ENCODE results near the gene IP6K3.

IP6K3 gene

GRCh38 chr6:33746036-33746600 is 587 bp downstream of the IP6K3 start:
- peak overlapping the region; percentile 97 for H2BK12ac ChIP-seq (ENCODE audit: low read length)
- no peak overlapping the region for H3K4me2 ChIP-seq (ENCODE audit: insufficient read depth, low read length, poor library complexity, severe bottlenecking)
- peak overlapping the region; percentile 66 for H3K27ac ChIP-seq (replicated peaks; ENCODE audit: low read length)
- H3K79me1 ChIP-seq (ENCODE audit: low read depth, low read length), result no peaks in the 10 kb centered on the region
- H3K4me1 ChIP-seq (ENCODE audit: control insufficient read depth in 2 of 2, insufficient read depth in 1 of 2, low read depth in 1 of 2, low read length in 2 of 2), result peaks cover 46 to 53% of the 10 kb centered on the region in 2 donors
- H2BK120ac ChIP-seq (ENCODE audit: low read depth, low read length), result peak overlapping the region; percentile 88
- peak overlapping the region; percentile 70 for H2BK5ac ChIP-seq (ENCODE audit: low read length)
- no peaks in the 10 kb centered on the region for H3K36me3 ChIP-seq (replicated peaks in 1 of 2; ENCODE audit: control insufficient read depth in 2 of 2, insufficient read depth in 2 of 2, low read length in 2 of 2)
- H2AK5ac ChIP-seq (ENCODE audit: low read depth, low read length), result peak overlapping the region; percentile 96
- peak overlapping the region; percentile 94 for H3K4ac ChIP-seq (ENCODE audit: low read length)
- DNase-seq (ENCODE audit: low spot score), result no peak
- no peak overlapping the region for H4K8ac ChIP-seq (ENCODE audit: low read depth, low read length)
- H3K27me3 ChIP-seq (ENCODE audit: control insufficient read depth in 3 of 3, insufficient read depth in 3 of 3, low read depth in 1 of 3, low read length in 3 of 3), result peaks cover 0 to 4% (median 2%) of the 10 kb centered on the region in 3 experiments
- peak overlapping the region; percentile 58 for H3K23ac ChIP-seq (ENCODE audit: low read depth, low read length, poor library complexity)
- peak overlapping the region; percentile 97 for H2BK15ac ChIP-seq (ENCODE audit: low read length)
- WGBS, 2 donors (ENCODE audit: extremely low coverage in 2 of 2, insufficient read length in 2 of 2, insufficient replicate concordance in 1 of 2), result no CpG with 5 or more reads among the region's 14 CpGs
- no peak overlapping the region for H4K91ac ChIP-seq (ENCODE audit: low read depth, low read length, poor library complexity)
- peak overlapping the region; percentile 85 for H2AFZ ChIP-seq (ENCODE audit: low read length)
- H3K18ac ChIP-seq (ENCODE audit: low read length), result peak overlapping the region; percentile 82
- no peaks in the 10 kb centered on the region for H3K9me3 ChIP-seq (replicated peaks in 1 of 2; ENCODE audit: control insufficient read depth in 2 of 2, insufficient read depth in 1 of 2, low read depth in 1 of 2, low read length in 2 of 2)
- H3K4me3 ChIP-seq (ENCODE audit: low read length in 2 of 2), result peak overlapping the region in 1 of 2 donors; percentile 33
- H3K14ac ChIP-seq (ENCODE audit: low read length), result peak overlapping the region; percentile 67
- peak overlapping the region; percentile 47 for H3K9ac ChIP-seq (ENCODE audit: low read depth, low read length, poor library complexity)

- Histone ChIP-seq H4K8ac (ENCODE audit: low read depth, low read length) (no peak overlapping the region), H3K9ac (ENCODE audit: low read depth, low read length, poor library complexity) (no peak overlapping the region), H3K4me3 (ENCODE audit: low read length in 2 of 2) (peak overlapping the region in 1 of 2 donors; percentile 12), H3K79me1 (ENCODE audit: low read depth, low read length) (no peaks in the 10 kb centered on the region), H3K4me2 (ENCODE audit: insufficient read depth, low read length, poor library complexity, severe bottlenecking) (no peak overlapping the region), H3K18ac (ENCODE audit: low read length) (no peak overlapping the region), H2BK120ac (ENCODE audit: low read depth, low read length) (no peak overlapping the region), H3K4me1 (ENCODE audit: control insufficient read depth in 2 of 2, insufficient read depth in 1 of 2, low read depth in 1 of 2, low read length in 2 of 2) (peaks cover 44 to 52% of the 10 kb centered on the region in 2 donors), H4K91ac (ENCODE audit: low read depth, low read length, poor library complexity) (no peak overlapping the region), H2AK5ac (ENCODE audit: low read depth, low read length) (no peak overlapping the region), H3K4ac (ENCODE audit: low read length) (no peak overlapping the region), H2BK5ac (ENCODE audit: low read length) (peak overlapping the region; percentile 96), H2BK12ac (ENCODE audit: low read length) (peak overlapping the region; percentile 63), H3K9me3 (replicated peaks in 1 of 2; ENCODE audit: control insufficient read depth in 2 of 2, insufficient read depth in 1 of 2, low read depth in 1 of 2, low read length in 2 of 2) (no peaks in the 10 kb centered on the region), H3K23ac (ENCODE audit: low read depth, low read length, poor library complexity) (no peak overlapping the region), H3K14ac (ENCODE audit: low read length) (peak overlapping the region; percentile 31), H2AFZ (ENCODE audit: low read length) (peak overlapping the region; percentile 85), H3K27ac (replicated peaks; ENCODE audit: low read length) (peak overlapping the region; percentile 68), H3K36me3 (replicated peaks in 1 of 2; ENCODE audit: control insufficient read depth in 2 of 2, insufficient read depth in 2 of 2, low read length in 2 of 2) (no peaks in the 10 kb centered on the region), H2BK15ac (ENCODE audit: low read length) (no peak overlapping the region), H3K27me3 (ENCODE audit: control insufficient read depth in 3 of 3, insufficient read depth in 3 of 3, low read depth in 1 of 3, low read length in 3 of 3) (peaks cover 0 to 4% (median 2%) of the 10 kb centered on the region in 3 experiments)
- no CpG with 5 or more reads among the region's 7 CpGs for WGBS, 2 donors (ENCODE audit: extremely low coverage in 2 of 2, insufficient read length in 2 of 2, insufficient replicate concordance in 1 of 2)
- DNase-seq (ENCODE audit: low spot score), result no peak
Measured at GRCh38 chr6:33745548-33745947, 1.2 kb downstream of the IP6K3 start.

- no CpG with 5 or more reads among the region's 13 CpGs for WGBS, 2 donors (ENCODE audit: extremely low coverage in 2 of 2, insufficient read length in 2 of 2, insufficient replicate concordance in 1 of 2)
- Histone ChIP-seq H3K9ac (ENCODE audit: low read depth, low read length, poor library complexity) (peak overlapping the region; percentile 3), H3K4me2 (ENCODE audit: insufficient read depth, low read length, poor library complexity, severe bottlenecking) (no peak overlapping the region), H2AK5ac (ENCODE audit: low read depth, low read length) (peak overlapping the region; percentile 84), H3K4me3 (ENCODE audit: low read length in 2 of 2) (peak overlapping the region in 1 of 2 donors; percentile 12), H2BK12ac (ENCODE audit: low read length) (peak overlapping the region; percentile 92), H3K18ac (ENCODE audit: low read length) (peak overlapping the region; percentile 93), H3K27me3 (ENCODE audit: control insufficient read depth in 3 of 3, insufficient read depth in 3 of 3, low read depth in 1 of 3, low read length in 3 of 3) (peaks cover 0 to 4% (median 2%) of the 10 kb centered on the region in 3 experiments), H3K79me1 (ENCODE audit: low read depth, low read length) (no peaks in the 10 kb centered on the region), H2AFZ (ENCODE audit: low read length) (peak overlapping the region; percentile 85), H3K4me1 (ENCODE audit: control insufficient read depth in 2 of 2, insufficient read depth in 1 of 2, low read depth in 1 of 2, low read length in 2 of 2) (peaks cover 44 to 52% of the 10 kb centered on the region in 2 donors), H4K8ac (ENCODE audit: low read depth, low read length) (peak overlapping the region; percentile 97), H2BK5ac (ENCODE audit: low read length) (peak overlapping the region; percentile 96), H2BK120ac (ENCODE audit: low read depth, low read length) (peak overlapping the region; percentile 90), H3K36me3 (replicated peaks in 1 of 2; ENCODE audit: control insufficient read depth in 2 of 2, insufficient read depth in 2 of 2, low read length in 2 of 2) (no peaks in the 10 kb centered on the region), H4K91ac (ENCODE audit: low read depth, low read length, poor library complexity) (no peak overlapping the region), H3K9me3 (replicated peaks in 1 of 2; ENCODE audit: control insufficient read depth in 2 of 2, insufficient read depth in 1 of 2, low read depth in 1 of 2, low read length in 2 of 2) (no peaks in the 10 kb centered on the region), H3K4ac (ENCODE audit: low read length) (peak overlapping the region; percentile 86), H2BK15ac (ENCODE audit: low read length) (peak overlapping the region; percentile 60), H3K14ac (ENCODE audit: low read length) (peak overlapping the region; percentile 31), H3K27ac (replicated peaks; ENCODE audit: low read length) (peak overlapping the region; percentile 68), H3K23ac (ENCODE audit: low read depth, low read length, poor library complexity) (no peak overlapping the region)
- DNase-seq (ENCODE audit: low spot score), result no peak
Measured at GRCh38 chr6:33744895-33745546, 1.7 kb downstream of the IP6K3 start.
